Loucy (cell line): ENCODE data around the gene ERH.

Experiments
- H2AFZ ChIP-seq: fragments of 200-600 bp; sonication (generic); 2 replicates; pipeline ENCODE4 v1.6.0; 2016; ENCODE audit warnings: antibody characterized with exemption, mild to moderate bottlenecking, low read length, moderate library complexity
- H3F3A ChIP-seq: fragments of 200-600 bp; 2 replicates; pipeline ENCODE4 v1.6.0; 2016; ENCODE audit warnings: antibody characterized with exemption, low read depth, mild to moderate bottlenecking
- H3K27me3 ChIP-seq: fragments of 200-600 bp; sonication (generic); 2 replicates; pipeline ENCODE4 v1.6.1; 2014; ENCODE audit warnings: low read length, mild to moderate bottlenecking; ENCODE audit not compliant: insufficient read depth, poor library complexity, severe bottlenecking
- H3K36me3 ChIP-seq: fragments of 200-600 bp; sonication (generic); 2 replicates; pipeline ENCODE4 v1.6.1; 2016; ENCODE audit warnings: low read length; ENCODE audit not compliant: insufficient read depth
- H3K4me1 ChIP-seq: fragments of 200-600 bp; sonication (generic); 2 replicates; pipeline ENCODE4 v1.5.1; 2014; ENCODE audit warnings: low read length, mild to moderate bottlenecking; ENCODE audit not compliant: insufficient read depth, poor library complexity, severe bottlenecking
- H3K4me2 ChIP-seq: fragments of 200-600 bp; sonication (generic); 2 replicates; pipeline ENCODE4 v1.6.0; 2014; ENCODE audit warnings: antibody characterized with exemption, low read length, low read depth, mild to moderate bottlenecking; ENCODE audit not compliant: poor library complexity, severe bottlenecking
- H3K4me3 ChIP-seq: fragments of 200-600 bp; sonication (generic); 2 replicates; pipeline ENCODE4 v1.5.1; 2014; ENCODE audit warnings: low read length, mild to moderate bottlenecking, mixed read lengths; ENCODE audit not compliant: poor library complexity, severe bottlenecking
- H3K79me2 ChIP-seq: fragments of 200-600 bp; sonication (generic); 2 replicates; pipeline ENCODE4 v1.6.1; 2014; ENCODE audit warnings: low read length; ENCODE audit not compliant: insufficient read depth
- H3K9ac ChIP-seq: fragments of 200-600 bp; sonication (generic); 2 replicates; pipeline ENCODE4 v1.6.0; 2014; ENCODE audit warnings: mild to moderate bottlenecking, low read depth, low read length, moderate library complexity; ENCODE audit not compliant: poor library complexity, severe bottlenecking
- H3K9me2 ChIP-seq: fragments of 200-600 bp; sonication (generic); replicated peaks from 2 replicates; pipeline ENCODE4 v1.6.1; 2016; ENCODE audit warnings: low read depth, low read length, mixed read lengths
- H3K9me3 ChIP-seq: fragments of 200-600 bp; sonication (generic); 2 replicates; pipeline ENCODE4 v1.6.1; 2014; ENCODE audit warnings: mild to moderate bottlenecking, antibody characterized with exemption, low read length, low read depth; ENCODE audit not compliant: insufficient read depth
- H4K20me1 ChIP-seq: fragments of 200-600 bp; sonication (generic); 2 replicates; pipeline ENCODE4 v1.6.0; 2014; ENCODE audit warnings: antibody characterized with exemption, low read length, mild to moderate bottlenecking; ENCODE audit not compliant: insufficient read depth, poor library complexity, severe bottlenecking
- CTCF ChIP-seq: fragments of 200-600 bp; sonication (generic); conservative IDR thresholded peaks from 2 replicates; pipeline ENCODE4 v1.5.1; 2014; ENCODE audit warnings: mild to moderate bottlenecking, antibody characterized with exemption, low read length
- EZH2phosphoT487 ChIP-seq: fragments of 200-600 bp; IDR thresholded peaks from 2 replicates; pipeline ENCODE4 v1.6.1; 2018; ENCODE audit warnings: antibody characterized with exemption, mild to moderate bottlenecking, moderate library complexity, borderline replicate concordance

ERH gene

DNA sequence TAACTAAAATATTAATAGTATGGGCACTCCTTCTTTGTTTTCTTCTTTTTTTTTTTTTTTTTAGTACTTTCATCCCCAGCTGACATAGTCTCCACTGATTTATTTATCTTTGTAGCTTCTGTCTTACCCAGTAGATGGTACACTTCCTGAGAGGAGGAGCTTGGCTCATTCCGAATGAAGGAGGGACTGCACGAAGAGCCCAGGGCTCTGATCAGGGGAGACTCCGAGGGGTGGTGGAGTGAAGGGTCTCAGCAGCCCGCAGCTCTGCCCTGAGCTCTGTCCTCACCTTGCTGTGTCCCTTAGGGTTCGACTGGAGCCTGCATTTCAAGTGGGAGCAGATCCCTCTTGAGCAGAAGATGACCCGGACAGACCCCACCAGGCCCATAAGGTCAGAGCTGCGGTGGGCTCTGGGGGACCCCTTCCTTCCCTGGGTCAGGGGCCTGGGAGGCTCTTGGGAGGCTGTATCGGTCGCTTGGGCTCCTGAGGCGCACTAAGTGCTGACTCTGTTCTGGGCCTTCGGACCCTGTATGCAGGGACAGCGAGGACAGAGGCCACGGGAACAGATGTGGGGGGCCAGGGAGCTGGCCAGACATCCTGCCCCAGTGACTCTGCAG is 65.2 kb downstream of the ERH start:
- H3K9me3 ChIP-seq = no peaks in the 10 kb centered on the region
- TF ChIP-seq CTCF (no peak), EZH2phosphoT487 (no peak)
- H3K27me3 ChIP-seq = no peaks in the 10 kb centered on the region
- H3K9me2 ChIP-seq = no peaks in the 10 kb centered on the region
- no peak overlapping the region for H3K4me2 ChIP-seq
- H2AFZ ChIP-seq = no peak overlapping the region
- no peaks in the 10 kb centered on the region for H3F3A ChIP-seq
- no peaks in the 10 kb centered on the region for H3K36me3 ChIP-seq
- no peak overlapping the region for H3K9ac ChIP-seq
- H3K4me3 ChIP-seq = no peak overlapping the region
- H4K20me1 ChIP-seq = no peaks in the 10 kb centered on the region
- H3K4me1 ChIP-seq = no peaks in the 10 kb centered on the region
- H3K79me2 ChIP-seq = no peaks in the 10 kb centered on the region

DNA sequence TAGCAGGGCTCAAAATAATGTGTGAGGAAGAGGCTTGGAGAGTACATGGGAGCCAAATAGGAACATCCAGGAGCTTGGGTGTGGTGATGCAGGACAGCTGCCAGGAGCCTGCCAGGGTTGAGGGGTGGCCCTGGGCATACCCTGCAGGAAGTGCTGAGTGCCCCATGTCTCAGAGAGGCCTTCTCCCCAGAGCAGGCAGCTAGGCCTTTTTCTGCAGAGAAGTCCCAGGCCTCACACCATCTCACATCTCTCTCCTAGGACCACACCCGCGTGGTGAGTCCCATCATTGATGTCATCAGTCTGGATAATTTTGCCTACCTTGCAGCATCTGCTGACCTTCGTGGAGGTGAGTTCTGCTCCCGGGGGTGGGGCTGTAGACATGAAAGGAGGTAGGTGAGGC is 66.9 kb downstream of the ERH start:
- no peaks in the 10 kb centered on the region for H3K36me3 ChIP-seq
- H3K9me2 ChIP-seq = no peaks in the 10 kb centered on the region
- TF ChIP-seq CTCF (no peak), EZH2phosphoT487 (no peak)
- H3K4me2 ChIP-seq = no peak overlapping the region
- H3K4me3 ChIP-seq = no peak overlapping the region
- no peaks in the 10 kb centered on the region for H3K4me1 ChIP-seq
- H3F3A ChIP-seq = no peaks in the 10 kb centered on the region
- no peaks in the 10 kb centered on the region for H4K20me1 ChIP-seq
- H2AFZ ChIP-seq = no peak overlapping the region
- no peaks in the 10 kb centered on the region for H3K79me2 ChIP-seq
- H3K27me3 ChIP-seq = no peaks in the 10 kb centered on the region
- H3K9ac ChIP-seq = no peak overlapping the region
- no peaks in the 10 kb centered on the region for H3K9me3 ChIP-seq
